ENCODE data around the gene AAK1.

GRCh38 chr2:69669666-69670065 lies 26.1 kb upstream of the AAK1 start:
- TF ChIP-seq NFIC (IDR thresholded peaks at IDR 0.05; ENCODE audit: borderline replicate concordance): no peak
- TF ChIP-seq FOSL2 (IDR thresholded peaks at IDR 0.05; ENCODE audit: borderline replicate concordance, low read depth): no peak
- TF ChIP-seq, protein P1, sequence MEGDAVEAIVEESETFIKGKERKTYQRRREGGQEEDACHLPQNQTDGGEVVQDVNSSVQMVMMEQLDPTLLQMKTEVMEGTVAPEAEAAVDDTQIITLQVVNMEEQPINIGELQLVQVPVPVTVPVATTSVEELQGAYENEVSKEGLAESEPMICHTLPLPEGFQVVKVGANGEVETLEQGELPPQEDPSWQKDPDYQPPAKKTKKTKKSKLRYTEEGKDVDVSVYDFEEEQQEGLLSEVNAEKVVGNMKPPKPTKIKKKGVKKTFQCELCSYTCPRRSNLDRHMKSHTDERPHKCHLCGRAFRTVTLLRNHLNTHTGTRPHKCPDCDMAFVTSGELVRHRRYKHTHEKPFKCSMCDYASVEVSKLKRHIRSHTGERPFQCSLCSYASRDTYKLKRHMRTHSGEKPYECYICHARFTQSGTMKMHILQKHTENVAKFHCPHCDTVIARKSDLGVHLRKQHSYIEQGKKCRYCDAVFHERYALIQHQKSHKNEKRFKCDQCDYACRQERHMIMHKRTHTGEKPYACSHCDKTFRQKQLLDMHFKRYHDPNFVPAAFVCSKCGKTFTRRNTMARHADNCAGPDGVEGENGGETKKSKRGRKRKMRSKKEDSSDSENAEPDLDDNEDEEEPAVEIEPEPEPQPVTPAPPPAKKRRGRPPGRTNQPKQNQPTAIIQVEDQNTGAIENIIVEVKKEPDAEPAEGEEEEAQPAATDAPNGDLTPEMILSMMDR (IDR thresholded peaks at IDR 0.05): no peak
